Measurements from ENCODE around the gene CLEC4F. TPM values are rescaled to one million over a fixed set of nuclear protein-coding genes. Genes with fewer than 3 reads are reported as not detected.

Gene CLEC4F
- total RNA-seq, 1 donor from 2014 or later, result not detected

DNA sequence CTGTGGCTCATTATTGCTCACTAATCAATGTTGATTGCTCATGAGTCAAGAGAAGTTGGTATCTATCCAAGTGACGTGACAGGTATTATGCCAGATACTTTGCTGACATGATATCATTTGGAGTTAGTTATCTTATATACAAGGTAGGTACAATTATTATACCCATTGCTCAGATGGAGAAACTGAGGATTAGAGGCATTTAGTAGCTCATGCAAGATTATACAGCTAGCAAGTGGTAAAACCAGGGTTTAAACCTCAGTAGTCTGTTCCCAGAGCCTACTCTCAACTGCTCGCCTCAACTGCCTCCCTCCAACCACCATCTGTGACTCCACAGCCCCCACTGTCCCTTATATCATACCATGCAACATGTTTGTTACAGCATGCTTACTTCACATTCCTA, 36.1 kb downstream of the CLEC4F start:
- no peaks in the 10 kb centered on the region for H3K36me3 ChIP-seq (ENCODE audit: insufficient read depth, low read length)
- H3K9me3 ChIP-seq (ENCODE audit: insufficient read depth, low read depth, low read length), result no peaks in the 10 kb centered on the region
- peaks cover 47% of the 10 kb centered on the region for H3K27me3 Mint-ChIP-seq (ENCODE audit: low read depth, unreplicated experiment)
- H3K4me1 Mint-ChIP-seq (ENCODE audit: low read depth, unreplicated experiment), result peaks cover 7% of the 10 kb centered on the region
- no peak overlapping the region for H3K4me3 ChIP-seq (ENCODE audit: insufficient read depth, low read depth, low read length)
- peaks cover 27% of the 10 kb centered on the region for H3K27me3 ChIP-seq (ENCODE audit: insufficient read depth, low read length)
- FAIRE-seq (no peak), DNase-seq (ENCODE audit: low read depth) (no peak)
- H2AFZ ChIP-seq (ENCODE audit: low read depth, low read length), result no peak overlapping the region
- no peaks in the 10 kb centered on the region for H3K36me3 Mint-ChIP-seq (ENCODE audit: low read depth, unreplicated experiment)
- no peak overlapping the region for H3K9ac ChIP-seq (ENCODE audit: low read length)
- no peaks in the 10 kb centered on the region for H4K20me1 ChIP-seq (ENCODE audit: insufficient read depth, low read length)
- H3K4me2 ChIP-seq (ENCODE audit: low read length), result no peak overlapping the region
- no peak overlapping the region for H3K27ac ChIP-seq (ENCODE audit: low read depth, low read length)
- no peaks in the 10 kb centered on the region for H3K79me2 ChIP-seq (ENCODE audit: insufficient read depth, low read length)
- H3K4me1 ChIP-seq (ENCODE audit: insufficient read depth, low read length), result no peaks in the 10 kb centered on the region
- no peak for TF ChIP-seq EZH2 (IDR thresholded peaks at IDR 0.05; ENCODE audit: insufficient read depth, low read length)
- TF ChIP-seq, protein P1, sequence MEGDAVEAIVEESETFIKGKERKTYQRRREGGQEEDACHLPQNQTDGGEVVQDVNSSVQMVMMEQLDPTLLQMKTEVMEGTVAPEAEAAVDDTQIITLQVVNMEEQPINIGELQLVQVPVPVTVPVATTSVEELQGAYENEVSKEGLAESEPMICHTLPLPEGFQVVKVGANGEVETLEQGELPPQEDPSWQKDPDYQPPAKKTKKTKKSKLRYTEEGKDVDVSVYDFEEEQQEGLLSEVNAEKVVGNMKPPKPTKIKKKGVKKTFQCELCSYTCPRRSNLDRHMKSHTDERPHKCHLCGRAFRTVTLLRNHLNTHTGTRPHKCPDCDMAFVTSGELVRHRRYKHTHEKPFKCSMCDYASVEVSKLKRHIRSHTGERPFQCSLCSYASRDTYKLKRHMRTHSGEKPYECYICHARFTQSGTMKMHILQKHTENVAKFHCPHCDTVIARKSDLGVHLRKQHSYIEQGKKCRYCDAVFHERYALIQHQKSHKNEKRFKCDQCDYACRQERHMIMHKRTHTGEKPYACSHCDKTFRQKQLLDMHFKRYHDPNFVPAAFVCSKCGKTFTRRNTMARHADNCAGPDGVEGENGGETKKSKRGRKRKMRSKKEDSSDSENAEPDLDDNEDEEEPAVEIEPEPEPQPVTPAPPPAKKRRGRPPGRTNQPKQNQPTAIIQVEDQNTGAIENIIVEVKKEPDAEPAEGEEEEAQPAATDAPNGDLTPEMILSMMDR (IDR thresholded peaks at IDR 0.05; ENCODE audit: insufficient read depth, low read depth, low read length), result no peak
- H3K4me3 Mint-ChIP-seq (ENCODE audit: unreplicated experiment), result no peak overlapping the region
- H3K9me3 Mint-ChIP-seq (ENCODE audit: unreplicated experiment), result no peaks in the 10 kb centered on the region
- no peak overlapping the region for H3K27ac Mint-ChIP-seq (ENCODE audit: unreplicated experiment)

GRCh38 chr2:70779911-70780545, 40.4 kb downstream of the CLEC4F start:
- no peak overlapping the region for H3K4me3 ChIP-seq (ENCODE audit: insufficient read depth, low read depth, low read length)
- Mint-ChIP-seq H3K4me1 (ENCODE audit: low read depth, unreplicated experiment) (peaks cover 7% of the 10 kb centered on the region), H3K27me3 (ENCODE audit: low read depth, unreplicated experiment) (peaks cover 16% of the 10 kb centered on the region), H3K27ac (ENCODE audit: unreplicated experiment) (no peak overlapping the region), H3K4me3 (ENCODE audit: unreplicated experiment) (no peak overlapping the region), H3K36me3 (ENCODE audit: low read depth, unreplicated experiment) (no peaks in the 10 kb centered on the region), H3K9me3 (ENCODE audit: unreplicated experiment) (no peaks in the 10 kb centered on the region)
- H3K4me1 ChIP-seq (ENCODE audit: insufficient read depth, low read length), result no peaks in the 10 kb centered on the region
- no peaks in the 10 kb centered on the region for H3K79me2 ChIP-seq (ENCODE audit: insufficient read depth, low read length)
- no peaks in the 10 kb centered on the region for H3K36me3 ChIP-seq (ENCODE audit: insufficient read depth, low read length)
- FAIRE-seq (no peak), DNase-seq (ENCODE audit: low read depth) (peak; percentile 56)
- TF ChIP-seq, protein P1 (IDR thresholded peaks at IDR 0.05; ENCODE audit: insufficient read depth, low read depth, low read length), result no peak
- TF ChIP-seq EZH2 (IDR thresholded peaks at IDR 0.05; ENCODE audit: insufficient read depth, low read length), result no peak
- H3K27ac ChIP-seq (ENCODE audit: low read depth, low read length), result no peak overlapping the region
- H4K20me1 ChIP-seq (ENCODE audit: insufficient read depth, low read length), result no peaks in the 10 kb centered on the region
- no peaks in the 10 kb centered on the region for H3K27me3 ChIP-seq (ENCODE audit: insufficient read depth, low read length)
- no peak overlapping the region for H3K4me2 ChIP-seq (ENCODE audit: low read length)
- H2AFZ ChIP-seq (ENCODE audit: low read depth, low read length), result no peak overlapping the region
- no peak overlapping the region for H3K9ac ChIP-seq (ENCODE audit: low read length)
- H3K9me3 ChIP-seq (ENCODE audit: insufficient read depth, low read depth, low read length), result no peaks in the 10 kb centered on the region

DNA sequence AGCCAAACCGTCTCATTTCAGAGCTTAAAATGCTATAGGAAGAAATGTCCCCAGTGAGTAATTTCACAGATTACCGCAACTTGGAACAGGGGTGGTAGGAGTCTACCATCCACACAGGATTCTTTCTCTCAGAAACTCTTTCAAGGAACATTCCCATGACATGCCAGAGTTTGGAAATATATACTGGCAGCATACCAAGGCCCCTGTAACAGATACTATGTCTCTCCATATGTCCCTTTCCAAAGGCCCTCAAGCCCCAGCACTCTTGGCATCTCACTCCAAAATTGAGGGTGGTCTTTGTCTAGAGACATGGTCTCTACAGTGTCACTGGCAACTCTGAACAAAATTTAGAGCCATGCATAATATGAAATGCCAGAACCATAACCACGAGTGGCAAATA, 40.9 kb downstream of the CLEC4F start:
- no peaks in the 10 kb centered on the region for H3K9me3 ChIP-seq (ENCODE audit: insufficient read depth, low read depth, low read length)
- no peak overlapping the region for H3K4me3 ChIP-seq (ENCODE audit: insufficient read depth, low read depth, low read length)
- no peaks in the 10 kb centered on the region for H3K36me3 ChIP-seq (ENCODE audit: insufficient read depth, low read length)
- H3K4me1 ChIP-seq (ENCODE audit: insufficient read depth, low read length), result no peaks in the 10 kb centered on the region
- H2AFZ ChIP-seq (ENCODE audit: low read depth, low read length), result no peak overlapping the region
- H3K9ac ChIP-seq (ENCODE audit: low read length), result no peak overlapping the region
- no peak for FAIRE-seq
- TF ChIP-seq, protein P1 (IDR thresholded peaks at IDR 0.05; ENCODE audit: insufficient read depth, low read depth, low read length), result no peak
- no peak for TF ChIP-seq EZH2 (IDR thresholded peaks at IDR 0.05; ENCODE audit: insufficient read depth, low read length)
- H3K36me3 Mint-ChIP-seq (ENCODE audit: low read depth, unreplicated experiment), result no peaks in the 10 kb centered on the region
- no peak for DNase-seq (ENCODE audit: low read depth)
- no peak overlapping the region for H3K27ac ChIP-seq (ENCODE audit: low read depth, low read length)
- no peak overlapping the region for H3K27ac Mint-ChIP-seq (ENCODE audit: unreplicated experiment)
- no peak overlapping the region for H3K4me3 Mint-ChIP-seq (ENCODE audit: unreplicated experiment)
- H3K27me3 Mint-ChIP-seq (ENCODE audit: low read depth, unreplicated experiment), result peaks cover 17% of the 10 kb centered on the region
- no peaks in the 10 kb centered on the region for H4K20me1 ChIP-seq (ENCODE audit: insufficient read depth, low read length)
- peaks cover 7% of the 10 kb centered on the region for H3K4me1 Mint-ChIP-seq (ENCODE audit: low read depth, unreplicated experiment)
- H3K4me2 ChIP-seq (ENCODE audit: low read length), result no peak overlapping the region
- no peaks in the 10 kb centered on the region for H3K79me2 ChIP-seq (ENCODE audit: insufficient read depth, low read length)
- no peaks in the 10 kb centered on the region for H3K9me3 Mint-ChIP-seq (ENCODE audit: unreplicated experiment)
- no peaks in the 10 kb centered on the region for H3K27me3 ChIP-seq (ENCODE audit: insufficient read depth, low read length)

Data from astrocyte (in vitro differentiated cells and primary cell).